SK-N-SH treated with all-trans-retinoic acid at 6 μM for 48 hours (cell line): ENCODE data around the gene TAAR5.
"Not testable (repeated sequence)": the region's sequence is repeated elsewhere in the genome, so short reads cannot be mapped to it uniquely, and the experiment has no call there.

ENCODE experiments used
- ATAC-seq: fragments of 200-7000 bp; cut with Tn5 transposase; 3 replicates; pipeline ENCODE4 v1.9.1; 2020; ENCODE audit warnings: mild to moderate bottlenecking, moderate library complexity
- ARNTL ChIP-seq: fragments of 450-650 bp; formaldehyde crosslinking; IDR thresholded peaks from 2 replicates; pipeline ENCODE4 v1.5.0; 2020; ENCODE audit warnings: low read depth, mild to moderate bottlenecking, moderate library complexity, borderline replicate concordance
- CSDC2 ChIP-seq: fragments of 250-450 bp; sonication (Bioruptor Pico); IDR thresholded peaks from 2 replicates; pipeline ENCODE4 v1.5.0; 2020; ENCODE audit warnings: mild to moderate bottlenecking, moderate library complexity
- CSRNP3 ChIP-seq: fragments of 250-450 bp; sonication (Bioruptor Pico); IDR thresholded peaks from 2 replicates; pipeline ENCODE4 v1.5.1; 2021; ENCODE audit warnings: mild to moderate bottlenecking, moderate library complexity
- ESRRG ChIP-seq: fragments of 250-450 bp; sonication (Bioruptor Pico); IDR thresholded peaks from 2 replicates; pipeline ENCODE4 v1.6.1; 2021; ENCODE audit warnings: mild to moderate bottlenecking
- GLIS3 ChIP-seq: fragments of 250-450 bp; sonication (Bioruptor Pico); IDR thresholded peaks from 2 replicates; pipeline ENCODE4 v1.5.0; 2020; ENCODE audit warnings: mild to moderate bottlenecking, moderate library complexity
- ISL1 ChIP-seq: fragments of 250-450 bp; sonication (Bioruptor Pico); IDR thresholded peaks from 2 replicates; pipeline ENCODE4 v2.1.2; 2022; ENCODE audit warnings: mild to moderate bottlenecking, moderate library complexity
- OSR1 ChIP-seq: fragments of 250-450 bp; sonication (Bioruptor Pico); IDR thresholded peaks from 2 replicates; pipeline ENCODE4 v1.8.0; 2022; ENCODE audit warnings: moderate library complexity, mild to moderate bottlenecking, inconsistent platforms
- PPARA ChIP-seq: fragments of 250-450 bp; sonication (Bioruptor Pico); IDR thresholded peaks from 2 replicates; pipeline ENCODE4 v1.5.0; 2020; ENCODE audit warnings: mild to moderate bottlenecking, borderline replicate concordance
- RARB ChIP-seq: fragments of 250-450 bp; sonication (Bioruptor Pico); IDR thresholded peaks from 2 replicates; pipeline ENCODE4 v1.8.0; 2021; ENCODE audit warnings: mild to moderate bottlenecking, moderate library complexity
- SNAI2 ChIP-seq: fragments of 250-450 bp; sonication (Bioruptor Pico); IDR thresholded peaks from 2 replicates; pipeline ENCODE4 v1.5.0; 2020; ENCODE audit warnings: mild to moderate bottlenecking, moderate library complexity
- TCF4 ChIP-seq: fragments of 250-450 bp; sonication (Bioruptor Pico); IDR thresholded peaks from 2 replicates; pipeline ENCODE4 v1.8.0; 2021; ENCODE audit warnings: mild to moderate bottlenecking, moderate library complexity, borderline replicate concordance
- TOX ChIP-seq: fragments of 250-450 bp; sonication (Bioruptor Pico); IDR thresholded peaks from 2 replicates; pipeline ENCODE4 v1.8.0; 2021; ENCODE audit warnings: mild to moderate bottlenecking, moderate library complexity, borderline replicate concordance
- ZC3H10 ChIP-seq: fragments of 250-450 bp; sonication (Bioruptor Pico); IDR thresholded peaks from 2 replicates; pipeline ENCODE4 v1.5.1; 2021; ENCODE audit warnings: mild to moderate bottlenecking, moderate library complexity
- ZFP3 ChIP-seq: fragments of 250-450 bp; sonication (Bioruptor Pico); IDR thresholded peaks from 2 replicates; pipeline ENCODE4 v1.5.0; 2020; ENCODE audit warnings: mild to moderate bottlenecking, moderate library complexity
- ZFP30 ChIP-seq: fragments of 450-650 bp; formaldehyde crosslinking; IDR thresholded peaks from 2 replicates; pipeline ENCODE4 v1.5.0; 2022; ENCODE audit warnings: mild to moderate bottlenecking, moderate library complexity
- ZNF565 ChIP-seq: fragments of 450-650 bp; formaldehyde crosslinking; conservative IDR thresholded peaks from 2 replicates; pipeline ENCODE4 v1.5.0; 2020; ENCODE audit warnings: low read depth, mild to moderate bottlenecking, moderate library complexity
- ZNF70 ChIP-seq: fragments of 450-650 bp; formaldehyde crosslinking; IDR thresholded peaks from 2 replicates; pipeline ENCODE4 v1.5.0; 2020; ENCODE audit warnings: mild to moderate bottlenecking, moderate library complexity
- TF ChIP-seq, protein P1 (sequence below): fragments of 250-450 bp; sonication (Bioruptor Pico); IDR thresholded peaks from 2 replicates; pipeline ENCODE4 v1.5.1; 2020; ENCODE audit warnings: low read depth, mild to moderate bottlenecking, moderate library complexity
- TF ChIP-seq, protein P2 (sequence below): fragments of 250-450 bp; sonication (Bioruptor Pico); IDR thresholded peaks from 2 replicates; pipeline ENCODE4 v1.8.0; 2021; ENCODE audit warnings: low read depth, mild to moderate bottlenecking, moderate library complexity, borderline replicate concordance
- TF ChIP-seq, protein P3 (sequence below): fragments of 250-450 bp; sonication (Bioruptor Pico); IDR thresholded peaks from 2 replicates; pipeline ENCODE4 v1.8.0; 2020; ENCODE audit warnings: mild to moderate bottlenecking, moderate library complexity, borderline replicate concordance

The TAAR5 gene

GRCh38 chr6:132607544-132608233, 18.1 kb upstream of the TAAR5 start:
- TF ChIP-seq ARNTL (CRISPR knock-in tag) (no peak), SNAI2 (CRISPR knock-in tag) (no peak), ZFP30 (CRISPR knock-in tag) (no peak), ZC3H10 (CRISPR knock-in tag) (no peak), ZNF70 (CRISPR knock-in tag) (no peak), CSDC2 (CRISPR knock-in tag) (no peak)
- TF ChIP-seq, protein P1, sequence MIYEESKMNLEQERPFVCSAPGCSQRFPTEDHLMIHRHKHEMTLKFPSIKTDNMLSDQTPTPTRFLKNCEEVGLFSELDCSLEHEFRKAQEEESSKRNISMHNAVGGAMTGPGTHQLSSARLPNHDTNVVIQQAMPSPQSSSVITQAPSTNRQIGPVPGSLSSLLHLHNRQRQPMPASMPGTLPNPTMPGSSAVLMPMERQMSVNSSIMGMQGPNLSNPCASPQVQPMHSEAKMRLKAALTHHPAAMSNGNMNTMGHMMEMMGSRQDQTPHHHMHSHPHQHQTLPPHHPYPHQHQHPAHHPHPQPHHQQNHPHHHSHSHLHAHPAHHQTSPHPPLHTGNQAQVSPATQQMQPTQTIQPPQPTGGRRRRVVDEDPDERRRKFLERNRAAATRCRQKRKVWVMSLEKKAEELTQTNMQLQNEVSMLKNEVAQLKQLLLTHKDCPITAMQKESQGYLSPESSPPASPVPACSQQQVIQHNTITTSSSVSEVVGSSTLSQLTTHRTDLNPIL (CRISPR knock-in tag), result no peak
- ATAC-seq, result no peak

- TF ChIP-seq ZFP30 (CRISPR knock-in tag) (no peak), CSRNP3 (no peak), RARB (no peak), ARNTL (CRISPR knock-in tag) (no peak), ZNF565 (CRISPR knock-in tag) (no peak), ZNF70 (CRISPR knock-in tag) (no peak)
- TF ChIP-seq, all 23 proteins: peak for 0
- ATAC-seq, result no peak
Measured at GRCh38 chr6:132604635-132605152, 15.2 kb upstream of the TAAR5 start.

DNA sequence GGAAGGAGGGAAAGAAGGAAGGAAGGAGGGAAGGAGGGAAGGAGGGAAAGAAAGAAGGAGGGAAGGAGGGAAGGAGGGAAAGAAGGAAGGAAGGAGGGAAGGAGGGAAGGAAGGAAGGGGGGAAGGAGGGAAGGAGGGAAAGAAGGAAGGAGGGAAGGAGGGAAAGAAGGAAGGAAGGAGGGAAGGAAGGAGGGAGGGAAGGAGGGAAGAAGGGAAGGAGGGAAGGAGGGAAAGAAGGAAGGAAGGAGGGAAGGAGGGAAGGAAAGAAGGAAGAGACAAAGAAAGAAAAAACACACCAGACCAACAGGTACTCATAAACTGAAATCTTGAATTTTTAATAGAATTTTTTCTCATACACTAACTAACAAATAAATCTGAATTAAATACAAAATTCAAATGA, 11.4 kb upstream of the TAAR5 start:
- not testable (repeated sequence) for ATAC-seq

GRCh38 chr6:132598473-132598872, 8.9 kb upstream of the TAAR5 start:
- no peak for TF ChIP-seq ESRRG (CRISPR knock-in tag)
- no peak for TF ChIP-seq TOX (CRISPR knock-in tag)
- TF ChIP-seq, protein P1 (CRISPR knock-in tag), result no peak
- TF ChIP-seq, protein P2, sequence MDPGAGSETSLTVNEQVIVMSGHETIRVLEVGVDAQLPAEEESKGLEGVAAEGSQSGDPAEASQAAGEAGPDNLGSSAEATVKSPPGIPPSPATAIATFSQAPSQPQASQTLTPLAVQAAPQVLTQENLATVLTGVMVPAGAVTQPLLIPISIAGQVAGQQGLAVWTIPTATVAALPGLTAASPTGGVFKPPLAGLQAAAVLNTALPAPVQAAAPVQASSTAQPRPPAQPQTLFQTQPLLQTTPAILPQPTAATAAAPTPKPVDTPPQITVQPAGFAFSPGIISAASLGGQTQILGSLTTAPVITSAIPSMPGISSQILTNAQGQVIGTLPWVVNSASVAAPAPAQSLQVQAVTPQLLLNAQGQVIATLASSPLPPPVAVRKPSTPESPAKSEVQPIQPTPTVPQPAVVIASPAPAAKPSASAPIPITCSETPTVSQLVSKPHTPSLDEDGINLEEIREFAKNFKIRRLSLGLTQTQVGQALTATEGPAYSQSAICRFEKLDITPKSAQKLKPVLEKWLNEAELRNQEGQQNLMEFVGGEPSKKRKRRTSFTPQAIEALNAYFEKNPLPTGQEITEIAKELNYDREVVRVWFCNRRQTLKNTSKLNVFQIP (CRISPR knock-in tag), result no peak
- TF ChIP-seq ARNTL (CRISPR knock-in tag), result no peak
- no peak for TF ChIP-seq ZNF565 (CRISPR knock-in tag)
- TF ChIP-seq ISL1, result no peak
- TF ChIP-seq OSR1 (CRISPR knock-in tag), result no peak
- TF ChIP-seq CSDC2 (CRISPR knock-in tag), result no peak
- no peak for TF ChIP-seq SNAI2 (CRISPR knock-in tag)
- TF ChIP-seq, protein P3, sequence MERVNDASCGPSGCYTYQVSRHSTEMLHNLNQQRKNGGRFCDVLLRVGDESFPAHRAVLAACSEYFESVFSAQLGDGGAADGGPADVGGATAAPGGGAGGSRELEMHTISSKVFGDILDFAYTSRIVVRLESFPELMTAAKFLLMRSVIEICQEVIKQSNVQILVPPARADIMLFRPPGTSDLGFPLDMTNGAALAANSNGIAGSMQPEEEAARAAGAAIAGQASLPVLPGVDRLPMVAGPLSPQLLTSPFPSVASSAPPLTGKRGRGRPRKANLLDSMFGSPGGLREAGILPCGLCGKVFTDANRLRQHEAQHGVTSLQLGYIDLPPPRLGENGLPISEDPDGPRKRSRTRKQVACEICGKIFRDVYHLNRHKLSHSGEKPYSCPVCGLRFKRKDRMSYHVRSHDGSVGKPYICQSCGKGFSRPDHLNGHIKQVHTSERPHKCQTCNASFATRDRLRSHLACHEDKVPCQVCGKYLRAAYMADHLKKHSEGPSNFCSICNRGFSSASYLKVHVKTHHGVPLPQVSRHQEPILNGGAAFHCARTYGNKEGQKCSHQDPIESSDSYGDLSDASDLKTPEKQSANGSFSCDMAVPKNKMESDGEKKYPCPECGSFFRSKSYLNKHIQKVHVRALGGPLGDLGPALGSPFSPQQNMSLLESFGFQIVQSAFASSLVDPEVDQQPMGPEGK (CRISPR knock-in tag), result no peak
- TF ChIP-seq, all 23 proteins: peak for 0
- ATAC-seq, result peak; percentile 83

- no peak for ATAC-seq
- TF ChIP-seq, protein P2 (CRISPR knock-in tag), result no peak
- TF ChIP-seq ZFP3 (CRISPR knock-in tag), result no peak
- TF ChIP-seq OSR1 (CRISPR knock-in tag), result no peak
- TF ChIP-seq ZC3H10 (CRISPR knock-in tag), result no peak
- no peak for TF ChIP-seq GLIS3 (CRISPR knock-in tag)
- TF ChIP-seq, protein P1 (CRISPR knock-in tag), result no peak
- no peak for TF ChIP-seq ZNF70 (CRISPR knock-in tag)
- TF ChIP-seq TCF4 (CRISPR knock-in tag), result no peak
- TF ChIP-seq ESRRG (CRISPR knock-in tag), result no peak
- TF ChIP-seq PPARA (CRISPR knock-in tag), result no peak
- no peak for TF ChIP-seq RARB
- TF ChIP-seq CSRNP3, result no peak
Measured at GRCh38 chr6:132596201-132596600, 6.7 kb upstream of the TAAR5 start.
